Activated naive CD4-positive, alpha-beta T cell treated with Interleukin-2 at 50 U/mL for 16 hours (primary cell): ENCODE data around the gene CGRRF1.

Source experiments
- DNase-seq: peaks from one replicate; pipeline ENCODE4 v3.0.0-alpha.2; 2020

CGRRF1 gene

GRCh38 chr14:54549862-54550261 lies 40.2 kb downstream of the CGRRF1 start:
- no peak for DNase-seq

GRCh38 chr14:54550514-54550913 lies 40.8 kb downstream of the CGRRF1 start:
- DNase-seq, result no peak

DNA sequence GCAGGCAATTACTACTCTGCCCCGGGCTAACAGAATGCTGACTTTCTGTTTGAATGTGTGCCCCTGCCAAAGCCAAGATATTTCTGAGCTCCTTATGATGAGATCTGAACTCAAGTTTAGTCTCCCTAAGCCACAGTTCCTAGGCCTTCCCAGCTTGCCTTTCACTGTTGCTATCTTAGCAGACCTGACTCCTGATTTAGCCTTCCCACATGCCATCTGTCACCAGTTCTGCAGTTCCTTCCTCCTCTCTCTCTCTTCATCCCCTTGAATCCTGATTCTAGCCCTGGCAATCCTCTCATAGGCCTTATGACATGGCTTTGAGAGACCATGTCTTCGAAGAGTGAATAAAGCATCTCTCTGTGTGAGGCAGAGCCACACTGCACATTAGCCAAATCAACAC lies 44.7 kb downstream of the CGRRF1 start:
- no peak for DNase-seq

DNA sequence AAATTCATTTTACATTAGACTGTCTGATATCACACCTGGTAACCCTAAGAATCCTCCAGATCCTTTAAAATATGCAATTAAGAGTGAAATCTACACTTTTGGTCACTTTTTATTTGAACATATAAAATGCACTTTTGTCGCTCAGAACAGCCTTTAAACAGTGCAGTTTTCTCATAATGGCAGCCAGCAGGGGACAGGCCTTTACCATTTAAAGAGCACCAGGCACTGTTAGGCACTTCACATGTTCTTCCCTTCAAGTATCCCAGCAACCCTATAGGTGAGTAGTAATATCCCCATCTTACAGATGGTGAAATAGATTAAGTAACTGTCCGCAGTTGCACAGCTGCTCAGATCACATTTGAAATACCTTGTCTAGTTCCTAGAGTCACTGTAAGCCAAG lies 45.9 kb downstream of the CGRRF1 start:
- DNase-seq, result no peak

GRCh38 chr14:54556535-54556934 lies 46.8 kb downstream of the CGRRF1 start:
- no peak for DNase-seq

- no peak for DNase-seq
Measured at GRCh38 chr14:54562334-54562733, 52.6 kb downstream of the CGRRF1 start.

- no peak for DNase-seq
Measured at GRCh38 chr14:54564071-54564867, 54.6 kb downstream of the CGRRF1 start.

DNA sequence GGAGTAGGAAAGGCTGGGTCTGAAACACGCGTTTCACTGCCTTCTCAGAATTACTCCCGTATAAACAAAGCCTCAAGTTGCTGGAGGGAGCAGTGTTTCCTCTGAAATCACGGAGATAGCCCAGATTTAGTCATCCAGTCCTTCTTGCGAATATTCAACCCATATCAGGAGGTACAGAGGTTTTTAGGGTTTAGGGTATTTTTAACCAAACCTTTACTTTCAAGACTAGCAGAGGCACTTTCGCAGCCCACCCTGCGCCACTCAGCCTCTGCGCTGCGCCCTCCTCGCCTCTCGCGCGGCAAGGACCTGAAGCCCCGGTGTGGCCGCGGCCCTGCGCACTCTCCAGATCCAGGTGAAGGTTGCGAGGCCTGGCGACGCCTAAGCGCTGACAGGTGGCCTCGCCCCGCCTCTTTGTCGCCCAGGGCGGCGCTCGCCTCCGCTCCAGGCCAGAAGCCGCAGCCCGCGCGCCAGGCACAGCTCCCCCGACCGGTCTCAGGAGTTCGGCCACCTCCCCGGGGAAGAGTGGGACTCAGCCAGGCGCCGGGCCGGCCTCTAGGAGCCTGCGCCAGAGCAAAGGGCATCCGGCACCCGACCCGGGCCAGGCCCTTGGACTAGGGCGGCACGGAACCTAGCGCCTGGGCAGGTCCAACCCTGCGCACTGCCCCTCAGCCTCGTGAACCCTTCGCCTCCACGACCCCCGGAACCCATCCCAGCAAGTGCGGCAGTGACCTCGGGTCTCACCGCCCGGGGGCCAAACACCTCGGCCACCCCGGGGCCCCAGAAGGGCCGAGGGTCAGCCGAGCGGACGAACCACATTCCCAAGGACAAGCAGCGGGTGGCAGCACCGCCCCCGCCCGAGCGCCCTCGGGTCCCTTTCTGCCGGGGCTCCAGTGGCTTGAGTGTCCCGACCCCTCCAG lies 55.4 kb downstream of the CGRRF1 start:
- peak; percentile 62 for DNase-seq

- peak; percentile 82 for DNase-seq
Measured at GRCh38 chr14:54565785-54566409, 56.2 kb downstream of the CGRRF1 start.

DNA sequence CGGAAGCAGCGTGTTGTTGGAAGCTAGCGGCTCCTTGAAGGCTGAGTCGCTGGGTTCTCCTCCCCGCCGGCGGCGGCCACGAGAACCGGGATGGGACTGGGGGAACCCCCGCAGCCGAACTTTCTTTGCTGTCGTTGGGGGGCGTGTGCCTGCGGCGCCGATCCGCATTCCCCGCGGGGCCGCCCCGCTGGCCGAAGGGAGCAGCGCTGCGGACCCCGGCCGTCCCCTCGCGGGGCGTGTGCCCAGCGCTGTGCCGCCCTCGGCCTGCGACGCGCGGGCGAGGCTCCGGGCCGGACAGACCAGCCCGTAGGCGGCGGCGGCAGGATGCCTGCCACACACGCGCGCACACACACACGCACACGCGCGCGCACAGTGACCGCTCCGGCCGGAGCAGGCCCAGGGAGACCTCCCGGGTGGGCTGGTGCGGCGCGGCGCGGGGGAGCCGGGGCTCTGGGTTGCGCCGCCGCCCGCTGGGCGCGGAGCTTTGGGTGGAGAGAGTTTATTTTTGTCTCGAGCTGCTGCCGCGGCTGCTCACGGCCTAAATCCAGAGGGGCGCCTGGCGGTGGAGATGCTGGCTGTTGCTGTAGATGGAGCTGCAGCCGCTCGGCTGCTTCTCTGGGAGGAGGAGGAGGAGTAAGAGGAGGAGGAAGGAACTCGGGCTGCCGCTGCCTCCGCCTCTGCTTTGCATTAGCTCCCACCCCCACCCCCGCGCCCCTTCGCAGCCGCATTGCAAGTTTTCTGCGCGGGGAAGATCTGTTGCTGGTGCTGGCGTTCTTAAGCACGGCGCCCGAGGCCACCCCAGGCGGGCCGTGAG lies 56.9 kb downstream of the CGRRF1 start, which contains the start of gene SAMD4A:
Gene SAMD4A, plus strand, starts transcription at position 719 of the 814 bp plus-strand sequence. CDS start 789 bp downstream, outside the sequence.
- peak; percentile 58 for DNase-seq

GRCh38 chr14:54567224-54567638 lies 57.5 kb downstream of the CGRRF1 start:
- DNase-seq, result no peak

- DNase-seq, result peak; percentile 43
Measured at GRCh38 chr14:54567639-54568561, 58.2 kb downstream of the CGRRF1 start.

- no peak for DNase-seq
Measured at GRCh38 chr14:54568821-54569595, 59.3 kb downstream of the CGRRF1 start.

- DNase-seq, result no peak
Measured at GRCh38 chr14:54570047-54570446, 60.3 kb downstream of the CGRRF1 start.

GRCh38 chr14:54570631-54571415 lies 61.1 kb downstream of the CGRRF1 start:
- DNase-seq, result no peak

GRCh38 chr14:54572316-54572715 lies 62.6 kb downstream of the CGRRF1 start:
- no peak for DNase-seq

- no peak for DNase-seq
Measured at GRCh38 chr14:54574528-54574927, 64.8 kb downstream of the CGRRF1 start.

DNA sequence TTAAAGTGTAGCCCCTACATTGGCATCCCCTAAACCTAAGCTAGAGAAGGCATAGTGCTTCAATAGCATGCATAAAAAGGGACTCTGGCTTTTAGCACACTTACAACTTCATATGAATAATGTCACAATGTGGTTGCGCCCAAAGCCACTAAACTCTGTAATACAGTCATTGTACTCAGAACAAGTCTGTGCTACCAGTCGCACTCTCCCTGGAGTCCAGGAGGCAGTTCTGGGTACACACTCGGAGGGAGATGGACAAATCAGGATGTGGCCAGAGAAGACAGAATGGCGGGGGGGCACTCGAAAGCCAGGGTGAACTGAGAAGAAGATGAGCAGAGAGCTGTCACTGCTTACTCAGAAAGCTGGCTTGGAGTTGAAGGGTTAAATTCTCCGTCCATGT lies 67.8 kb downstream of the CGRRF1 start:
- no peak for DNase-seq

GRCh38 chr14:54577977-54578376 lies 68.3 kb downstream of the CGRRF1 start:
- DNase-seq, result no peak

DNA sequence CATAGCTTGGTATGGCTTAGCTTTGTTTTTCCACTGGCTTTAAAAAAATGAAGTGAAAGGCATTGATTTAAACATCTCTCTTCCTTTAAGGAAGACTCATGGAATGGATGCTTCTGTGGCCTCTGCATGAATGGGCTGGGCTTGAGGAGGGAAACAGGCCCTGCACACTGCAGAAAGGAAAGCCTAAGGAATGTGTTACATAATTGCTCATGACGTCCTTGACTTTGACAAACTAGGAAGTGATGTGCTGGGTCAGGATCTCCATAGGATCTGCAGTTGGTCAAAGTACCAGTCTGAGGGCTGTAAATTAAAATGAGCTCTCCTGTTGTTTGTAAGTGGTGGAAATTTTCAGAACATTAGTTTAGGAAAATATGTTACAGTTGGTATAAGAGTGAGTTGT lies 69.9 kb downstream of the CGRRF1 start:
- no peak for DNase-seq
